NCI-H1694 treated with DMSO at 0.1 percent for 48 hours (cell line): ENCODE results near the gene DAPL1.

Experiments used
- DNase-seq: peaks from one replicate; lab custom pipeline; 2025; lab: John Stamatoyannopoulos, UW

Gene DAPL1

GRCh38 chr2:158795195-158795924 lies at the start of gene DAPL1:
TSS of gene DAPL1 (plus strand) at chr2:158795317. CDS start at chr2:158795373, 56 bp downstream.
- DNase-seq, result peak; percentile 70

- no peak for DNase-seq
Observed at GRCh38 chr2:158745866-158746382, 49.2 kb upstream of the DAPL1 start.

GRCh38 chr2:158746488-158746887 lies 48.6 kb upstream of the DAPL1 start:
- DNase-seq, result no peak

- no peak for DNase-seq
Observed at GRCh38 chr2:158747281-158747680, 47.8 kb upstream of the DAPL1 start.

- DNase-seq, result peak; percentile 31
Observed at GRCh38 chr2:158748926-158749590, 46.1 kb upstream of the DAPL1 start.

- DNase-seq, result no peak
Observed at GRCh38 chr2:158750458-158751125, 44.5 kb upstream of the DAPL1 start.

- DNase-seq, result peak; percentile 90
Observed at GRCh38 chr2:158753641-158754611, 41.2 kb upstream of the DAPL1 start.

- DNase-seq, result peak; percentile 58
Observed at GRCh38 chr2:158755310-158756087, 39.6 kb upstream of the DAPL1 start.

- no peak for DNase-seq
Observed at GRCh38 chr2:158756331-158756730, 38.8 kb upstream of the DAPL1 start.

- no peak for DNase-seq
Observed at GRCh38 chr2:158756976-158757375, 38.1 kb upstream of the DAPL1 start.

- no peak for DNase-seq
Observed at GRCh38 chr2:158760887-158761286, 34.2 kb upstream of the DAPL1 start.

GRCh38 chr2:158761621-158762020 lies 33.5 kb upstream of the DAPL1 start:
- DNase-seq, result no peak

- no peak for DNase-seq
Observed at GRCh38 chr2:158762336-158762735, 32.8 kb upstream of the DAPL1 start.

- DNase-seq, result no peak
Observed at GRCh38 chr2:158766524-158766923, 28.6 kb upstream of the DAPL1 start.

GRCh38 chr2:158772306-158773078 lies 22.6 kb upstream of the DAPL1 start:
- DNase-seq, result peak; percentile 85

- DNase-seq, result no peak
Observed at GRCh38 chr2:158773121-158773520, 22.0 kb upstream of the DAPL1 start.

GRCh38 chr2:158774681-158775080 lies 20.4 kb upstream of the DAPL1 start:
- DNase-seq, result no peak

- no peak for DNase-seq
Observed at GRCh38 chr2:158775273-158776027, 19.7 kb upstream of the DAPL1 start.

GRCh38 chr2:158776231-158776630 lies 18.9 kb upstream of the DAPL1 start:
- DNase-seq, result no peak
